CD4-positive, alpha-beta T cell treated with Interferon alpha-2 for 1 hour (primary cell): ENCODE data around the gene MAU2.
A peak's percentile ranks its signal among the peaks of the same experiment; 100 is the strongest.
"Not testable (repeated sequence)": the region's sequence is repeated elsewhere in the genome, so short reads cannot be mapped to it uniquely, and the experiment has no call there.

ENCODE experiments used
- DNase-seq, 2 donors: peaks; one replicate each; pipeline ENCODE4 v3.0.0-alpha.2; 2020 to 2022

MAU2 gene

GRCh38 chr19:19385896-19386869, 65.6 kb downstream of the MAU2 start:
- DNase-seq = peak; percentile 13 to 47

- no peak for DNase-seq
Observed at GRCh38 chr19:19387108-19387507, 66.5 kb downstream of the MAU2 start.

GRCh38 chr19:19388568-19389555, 68.2 kb downstream of the MAU2 start:
- no peak for DNase-seq

- DNase-seq = not testable (repeated sequence)
Observed at GRCh38 chr19:19389683-19390082, 69.1 kb downstream of the MAU2 start.

- not testable (repeated sequence) for DNase-seq
Observed at GRCh38 chr19:19394333-19394732, 73.7 kb downstream of the MAU2 start.

- DNase-seq = no peak
Observed at GRCh38 chr19:19399733-19400433, 79.3 kb downstream of the MAU2 start.

GRCh38 chr19:19402656-19403372, 82.2 kb downstream of the MAU2 start:
- no peak for DNase-seq

GRCh38 chr19:19403373-19403901, 82.8 kb downstream of the MAU2 start:
- DNase-seq = peak in 1 of 2 donors; percentile 22

- DNase-seq = peak; percentile 89 to 92
Observed at GRCh38 chr19:19404879-19405860, 84.5 kb downstream of the MAU2 start, which contains the start of gene GATAD2A. Gene GATAD2A (plus strand): TSS chr19:19405675. CDS start chr19:19465346, 59,671 bp downstream.

- DNase-seq = peak; percentile 9 to 61
Observed at GRCh38 chr19:19405971-19406877, 85.6 kb downstream of the MAU2 start.

GRCh38 chr19:19406878-19407632, 86.4 kb downstream of the MAU2 start:
- DNase-seq = peak; percentile 51 to 67

- DNase-seq = no peak
Observed at GRCh38 chr19:19407633-19407930, 87.0 kb downstream of the MAU2 start.
